GM18909 (cell line): ENCODE measurements around the gene GNG7.

Experiments
- ATAC-seq: cut with Tn5 transposase; IDR thresholded peaks from one replicate; pipeline ENCODE4 v1.9.1; 2021; ENCODE audit warnings: mild to moderate bottlenecking; ENCODE audit not compliant: unreplicated experiment, poor library complexity

Gene GNG7

GRCh38 chr19:2702170-2703076 is at the start of gene GNG7:
TSS of gene GNG7 (minus strand) at chr19:2702694. CDS start at chr19:2520688, 182,006 bp downstream.
- ATAC-seq: peak; percentile 78

GRCh38 chr19:2751438-2751830 is 48.9 kb upstream of the GNG7 start:
- ATAC-seq: no peak

GRCh38 chr19:2750808-2751437 is 48.4 kb upstream of the GNG7 start:
- ATAC-seq: no peak

GRCh38 chr19:2747349-2747748 is 44.9 kb upstream of the GNG7 start:
- ATAC-seq: no peak

- ATAC-seq: no peak
These were observed 41.6 kb upstream of the GNG7 start for GRCh38 chr19:2744113-2744512.

- no peak for ATAC-seq
These were observed 40.6 kb upstream of the GNG7 start for GRCh38 chr19:2743099-2743498.

- ATAC-seq: no peak
These were observed 37.8 kb upstream of the GNG7 start for GRCh38 chr19:2740314-2740656.

GRCh38 chr19:2739602-2740313 is 37.3 kb upstream of the GNG7 start, which contains the start of gene SLC39A3:
TSS of gene SLC39A3 (minus strand) at chr19:2740017. CDS start at chr19:2737257, 2,760 bp downstream.
- peak; percentile 94 for ATAC-seq

- no peak for ATAC-seq
These were observed 34.2 kb upstream of the GNG7 start for GRCh38 chr19:2736550-2737190.

- ATAC-seq: no peak
These were observed 32.9 kb upstream of the GNG7 start for GRCh38 chr19:2735374-2735773.

GRCh38 chr19:2734589-2735288 is 32.2 kb upstream of the GNG7 start:
- ATAC-seq: no peak

GRCh38 chr19:2733930-2734588 is 31.6 kb upstream of the GNG7 start:
- no peak for ATAC-seq

- ATAC-seq: no peak
These were observed 30.4 kb upstream of the GNG7 start for GRCh38 chr19:2732883-2733282.

GRCh38 chr19:2732157-2732725 is 29.7 kb upstream of the GNG7 start:
- ATAC-seq: no peak

GRCh38 chr19:2731181-2731995 is 28.9 kb upstream of the GNG7 start:
- no peak for ATAC-seq

GRCh38 chr19:2729943-2730818 is 27.7 kb upstream of the GNG7 start:
- no peak for ATAC-seq

GRCh38 chr19:2728783-2729387 is 26.4 kb upstream of the GNG7 start:
- ATAC-seq: no peak
